GM12865 (cell line): ENCODE results near the gene SCRN1.

Experiments used
- DNase-seq: peaks from one replicate; pipeline ENCODE4 v3.0.0; 2010; ENCODE audit warnings: low read depth
- H3K4me3 ChIP-seq: 2 replicates; pipeline ENCODE4 v1.5.1; 2011; ENCODE audit warnings: mild to moderate bottlenecking, low read depth, low read length, control low read depth
- CTCF ChIP-seq: IDR thresholded peaks from 2 replicates; pipeline ENCODE4 v1.5.1; 2011; ENCODE audit warnings: low read length, control low read depth, low read depth, inconsistent platforms; ENCODE audit not compliant: insufficient read depth; ENCODE audit errors: missing control alignments

SCRN1 gene

GRCh38 chr7:30005464-30005863, 15.9 kb upstream of the SCRN1 start:
- no peak for DNase-seq
- no peak overlapping the region for H3K4me3 ChIP-seq
- TF ChIP-seq CTCF, result no peak

GRCh38 chr7:30003098-30003497, 13.5 kb upstream of the SCRN1 start:
- TF ChIP-seq CTCF, result no peak

GRCh38 chr7:30001998-30002397, 12.4 kb upstream of the SCRN1 start:
- TF ChIP-seq CTCF, result no peak
- no peak overlapping the region for H3K4me3 ChIP-seq
- no peak for DNase-seq

More at GRCh38 chr7:30003098-30003497, 13.5 kb upstream of the SCRN1 start:
- H3K4me3 ChIP-seq, result no peak overlapping the region
- no peak for DNase-seq

GRCh38 chr7:29998489-29998888, 8.9 kb upstream of the SCRN1 start:
- no peak for TF ChIP-seq CTCF
- no peak for DNase-seq
- no peak overlapping the region for H3K4me3 ChIP-seq

- DNase-seq, result no peak
- no peak overlapping the region for H3K4me3 ChIP-seq
- TF ChIP-seq CTCF, result no peak
Observed at GRCh38 chr7:29996321-29996720, 6.7 kb upstream of the SCRN1 start.

- no peak for TF ChIP-seq CTCF
- no peak overlapping the region for H3K4me3 ChIP-seq
- DNase-seq, result no peak
Observed at GRCh38 chr7:29995652-29996051, 6.1 kb upstream of the SCRN1 start.

- no peak for TF ChIP-seq CTCF
- H3K4me3 ChIP-seq, result no peak overlapping the region
- no peak for DNase-seq
Observed at GRCh38 chr7:29993140-29993539, 3.5 kb upstream of the SCRN1 start.
